ENCODE data around the gene IGFN1. TPM values are rescaled to one million over a fixed set of nuclear protein-coding genes. Genes with fewer than 3 reads are reported as not detected.

The IGFN1 gene
- total and polyA plus RNA-seq, 10 of the 15 experiments (the other 5 are each of a cell fraction or from before 2014, with no cell fraction given) = not detected

DNA sequence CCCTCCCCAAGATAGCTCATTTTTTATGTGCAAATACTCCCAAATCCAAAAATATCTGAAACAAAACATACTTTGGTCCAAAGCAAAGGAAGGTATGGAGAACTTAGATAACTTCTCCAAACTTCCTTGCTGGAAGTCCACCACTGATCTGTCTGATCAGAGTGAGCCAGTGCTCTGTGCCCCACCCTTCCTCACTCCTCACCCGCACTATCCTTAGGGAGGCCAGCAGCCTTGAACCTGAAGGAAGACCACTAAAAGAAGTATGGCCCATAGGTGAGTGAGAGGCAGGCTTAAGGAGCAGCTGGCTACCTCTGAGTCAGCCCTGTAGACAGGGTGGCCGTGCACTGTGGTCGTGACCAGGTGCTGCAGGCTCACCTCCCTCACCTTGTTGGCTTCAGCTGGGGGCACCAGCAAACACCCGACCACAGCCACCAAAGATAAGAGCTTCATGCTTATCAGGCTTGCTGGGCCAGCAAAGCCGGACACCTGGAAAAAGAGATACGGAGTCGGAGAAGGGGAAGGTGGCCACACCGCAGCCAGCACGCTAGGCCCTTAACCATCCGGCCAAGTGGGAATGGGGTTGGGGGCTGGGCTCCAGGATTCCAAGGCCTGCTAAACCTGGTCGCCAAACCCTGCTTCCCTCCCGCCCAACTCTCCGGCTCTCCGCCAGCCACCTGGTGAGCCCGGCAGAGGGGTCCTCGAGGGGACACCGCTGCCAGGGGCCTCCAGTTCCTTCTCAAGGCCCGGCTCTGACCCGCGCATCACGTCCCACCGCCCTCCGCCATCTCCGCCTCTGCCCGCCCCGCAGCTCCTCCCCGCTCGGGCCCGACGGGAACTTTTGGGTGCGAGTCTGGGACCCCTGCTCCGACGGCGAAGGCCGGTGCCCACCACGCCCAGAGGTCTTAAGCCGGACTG, 36.9 kb upstream of the IGFN1 start:
- no peak for FAIRE-seq
- TF ChIP-seq YY1 (IDR thresholded peaks at IDR 0.05; ENCODE audit: low read depth, low read length) (peak; percentile 59; the same call in 1 of the 2 replicates), MEF2A (IDR thresholded peaks at IDR 0.05; ENCODE audit: insufficient read depth, low read depth, low read length) (no peak), SIN3A (IDR thresholded peaks at IDR 0.05; ENCODE audit: low read depth, low read length) (0 out of 2 replicates have a peak, but pooled peaks have one; percentile 5), EGR1 (IDR thresholded peaks at IDR 0.05; ENCODE audit: borderline replicate concordance in 1 of 2, low read depth in 2 of 2, low read length in 2 of 2) (0 out of 3 replicates have a peak, but pooled peaks of 1 of the 2 experiments have one; percentile 24), NKRF (conservative IDR thresholded peaks at IDR 0.05) (no peak), DPF2 (IDR thresholded peaks at IDR 0.05) (0 out of 2 replicates have a peak, but pooled peaks have one; percentile 11), SMARCA5 (IDR thresholded peaks at IDR 0.05) (no peak), ZZZ3 (IDR thresholded peaks at IDR 0.05; ENCODE audit: control insufficient read depth, insufficient read length, low read depth) (no peak), CREM (IDR thresholded peaks at IDR 0.05; ENCODE audit: low read depth) (no peak), IRF4 (IDR thresholded peaks at IDR 0.05; ENCODE audit: low read depth, low read length) (no peak), POU2F2 (IDR thresholded peaks at IDR 0.05; ENCODE audit: borderline replicate concordance, low read depth, low read length) (0 out of 3 replicates have a peak, but pooled peaks have one; percentile 8), TAF1 (IDR thresholded peaks at IDR 0.05; ENCODE audit: borderline replicate concordance, low read depth, low read length) (no peak), ZNF24 (IDR thresholded peaks at IDR 0.05) (no peak), KLF5 (IDR thresholded peaks at IDR 0.05; ENCODE audit: partially characterized antibody) (no peak), POLR2A (IDR thresholded peaks at IDR 0.05; ENCODE audit: low read depth, low read length) (peak; percentile 57)
- TF ChIP-seq, protein P1, sequence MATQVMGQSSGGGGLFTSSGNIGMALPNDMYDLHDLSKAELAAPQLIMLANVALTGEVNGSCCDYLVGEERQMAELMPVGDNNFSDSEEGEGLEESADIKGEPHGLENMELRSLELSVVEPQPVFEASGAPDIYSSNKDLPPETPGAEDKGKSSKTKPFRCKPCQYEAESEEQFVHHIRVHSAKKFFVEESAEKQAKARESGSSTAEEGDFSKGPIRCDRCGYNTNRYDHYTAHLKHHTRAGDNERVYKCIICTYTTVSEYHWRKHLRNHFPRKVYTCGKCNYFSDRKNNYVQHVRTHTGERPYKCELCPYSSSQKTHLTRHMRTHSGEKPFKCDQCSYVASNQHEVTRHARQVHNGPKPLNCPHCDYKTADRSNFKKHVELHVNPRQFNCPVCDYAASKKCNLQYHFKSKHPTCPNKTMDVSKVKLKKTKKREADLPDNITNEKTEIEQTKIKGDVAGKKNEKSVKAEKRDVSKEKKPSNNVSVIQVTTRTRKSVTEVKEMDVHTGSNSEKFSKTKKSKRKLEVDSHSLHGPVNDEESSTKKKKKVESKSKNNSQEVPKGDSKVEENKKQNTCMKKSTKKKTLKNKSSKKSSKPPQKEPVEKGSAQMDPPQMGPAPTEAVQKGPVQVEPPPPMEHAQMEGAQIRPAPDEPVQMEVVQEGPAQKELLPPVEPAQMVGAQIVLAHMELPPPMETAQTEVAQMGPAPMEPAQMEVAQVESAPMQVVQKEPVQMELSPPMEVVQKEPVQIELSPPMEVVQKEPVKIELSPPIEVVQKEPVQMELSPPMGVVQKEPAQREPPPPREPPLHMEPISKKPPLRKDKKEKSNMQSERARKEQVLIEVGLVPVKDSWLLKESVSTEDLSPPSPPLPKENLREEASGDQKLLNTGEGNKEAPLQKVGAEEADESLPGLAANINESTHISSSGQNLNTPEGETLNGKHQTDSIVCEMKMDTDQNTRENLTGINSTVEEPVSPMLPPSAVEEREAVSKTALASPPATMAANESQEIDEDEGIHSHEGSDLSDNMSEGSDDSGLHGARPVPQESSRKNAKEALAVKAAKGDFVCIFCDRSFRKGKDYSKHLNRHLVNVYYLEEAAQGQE (IDR thresholded peaks at IDR 0.05; ENCODE audit: low read depth, low read length) = no peak
- TF ChIP-seq, protein P2, sequence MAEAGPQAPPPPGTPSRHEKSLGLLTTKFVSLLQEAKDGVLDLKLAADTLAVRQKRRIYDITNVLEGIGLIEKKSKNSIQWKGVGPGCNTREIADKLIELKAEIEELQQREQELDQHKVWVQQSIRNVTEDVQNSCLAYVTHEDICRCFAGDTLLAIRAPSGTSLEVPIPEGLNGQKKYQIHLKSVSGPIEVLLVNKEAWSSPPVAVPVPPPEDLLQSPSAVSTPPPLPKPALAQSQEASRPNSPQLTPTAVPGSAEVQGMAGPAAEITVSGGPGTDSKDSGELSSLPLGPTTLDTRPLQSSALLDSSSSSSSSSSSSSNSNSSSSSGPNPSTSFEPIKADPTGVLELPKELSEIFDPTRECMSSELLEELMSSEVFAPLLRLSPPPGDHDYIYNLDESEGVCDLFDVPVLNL (IDR thresholded peaks at IDR 0.05; ENCODE audit: low read depth, low read length) = no peak

More for the DNA sequence above, 36.9 kb upstream of the IGFN1 start:
- H3K79me2 ChIP-seq (ENCODE audit: control insufficient read depth, insufficient read depth, low read length) = peaks cover 5% of the 10 kb centered on the region; the same call in 1 of the 2 replicates
- peak overlapping the region; percentile 87 for H3K4me2 ChIP-seq (ENCODE audit: control insufficient read depth, insufficient read depth)
- POLR2A ChIA-PET = interaction anchor here (0.9 to 1.1 kb wide), 3 partner anchors 13 to 34 kb away, joined by 3 to 4 read pairs (median 3); no protein-coding TSS in a partner anchor
- no TSS peak for BruUV-seq (replicated peaks)
- H3K27me3 ChIP-seq (replicated peaks in 1 of 2; ENCODE audit: control insufficient read depth in 2 of 2, insufficient read depth in 2 of 2, low read length in 1 of 2) = no peaks in the 10 kb centered on the region; a peak in 1 of 4 replicates
- RAD21 ChIA-PET (ENCODE audit: unreplicated experiment) = interaction anchor here (0.6 to 1.2 kb wide), 6 partner anchors 15 to 531 kb away, joined by 3 to 5 read pairs (median 4); no protein-coding TSS in a partner anchor
- H3K27ac ChIP-seq (ENCODE audit: control insufficient read depth, insufficient read depth) = peak overlapping the region; percentile 57; the same call in 1 of the 2 replicates
- intact Hi-C loops (cut with micrococcal nuclease; ENCODE audit: unreplicated experiment) (loop anchor here (1.0 kb wide), 1 partner anchor 17 kb away; no protein-coding TSS in a partner anchor), in situ Hi-C loops (cut with MboI) (no loop called here)
- peaks cover 12% of the 10 kb centered on the region for H3K4me1 ChIP-seq (ENCODE audit: control insufficient read depth, insufficient read depth, low read length)
- H3K9me3 ChIP-seq (replicated peaks; ENCODE audit: control insufficient read depth, insufficient read depth, low read length) = no peaks in the 10 kb centered on the region
- DNase-seq (ENCODE audit: low read depth, low spot score) (no peak), ATAC-seq (peak; percentile 91)
- CTCF ChIA-PET = interaction anchor here (0.8 to 2.9 kb wide), 15 partner anchors 10 to 595 kb away, joined by 3 to 12 read pairs (median 4); no protein-coding TSS in a partner anchor
- H3K36me3 ChIP-seq (ENCODE audit: control insufficient read depth in 2 of 2, insufficient read depth in 2 of 2, low read length in 1 of 2) = 0 out of 4 replicates have a peak, but pooled peaks cover 0 to 4% of the 10 kb centered on the region in 2 experiments
- peak overlapping the region; percentile 69 for H3K4me3 ChIP-seq
- SMC1A ChIA-PET (ENCODE audit: uncharacterized antibody, unreplicated experiment) = interaction anchor here (0.7 to 1.5 kb wide), 5 partner anchors 12 to 40 kb away, joined by 3 to 4 read pairs (median 3); no protein-coding TSS in a partner anchor
- H2AFZ ChIP-seq (ENCODE audit: control insufficient read depth, low read depth, low read length) = peak overlapping the region; percentile 99
- no peaks in the 10 kb centered on the region for H4K20me1 ChIP-seq (ENCODE audit: control insufficient read depth, insufficient read depth)
- 2% methylated on average over 17 of the region's 37 CpGs for WGBS (ENCODE audit: insufficient coverage, insufficient replicate concordance, low lambda C conversion rate, missing lambda C conversion rate)
- H3K9ac ChIP-seq (ENCODE audit: control insufficient read depth, insufficient read depth, low read length) = peak overlapping the region; percentile 40

All from GM12878 (cell line).